ENCODE data around the gene FRZB. TPM values are rescaled to one million over a fixed set of nuclear protein-coding genes. Genes with fewer than 3 reads are reported as not detected.

FRZB gene
- total and polyA plus RNA-seq, 11 donors: 0.31 to 5.5 (median 1.8) TPM

- no peak for DNase-seq
- H3K4me1 ChIP-seq: no peaks in the 10 kb centered on the region
- no peak overlapping the region for H3K27ac ChIP-seq
- H3K4me3 ChIP-seq: no peak overlapping the region
- TF ChIP-seq POLR2A (IDR thresholded peaks at IDR 0.05) (no peak), CTCF (IDR thresholded peaks at IDR 0.05) (no peak)
- intact Hi-C loops (cut with DNase I): loop anchor here in 1 of 10 donors (10.0 kb wide), 1 partner anchor 117 kb away; no protein-coding TSS in a partner anchor
- peaks cover 0 to 13% (median 0%) of the 10 kb centered on the region in 9 donors for H3K36me3 ChIP-seq
- H3K27me3 ChIP-seq: no peaks in the 10 kb centered on the region
- 89 to 95% (median 93%) methylated on average over 6 of the region's 6 CpGs for WGBS, 4 donors
- no peaks in the 10 kb centered on the region for H3K9me3 ChIP-seq
- ATAC-seq: peak in 1 of 4 donors; percentile 56
These were observed 35.3 kb upstream of the FRZB start for GRCh38 chr2:182901748-182902147.

- Histone ChIP-seq H3K4me3 (no peak overlapping the region), H3K9me3 (peaks cover 0 to under 1% (median 0%) of the 10 kb centered on the region in 12 donors), H3K27me3 (no peaks in the 10 kb centered on the region), H3K27ac (no peak overlapping the region), H3K36me3 (no peaks in the 10 kb centered on the region), H3K4me1 (no peaks in the 10 kb centered on the region)
- intact Hi-C loops (cut with DNase I): no loop called here
- no peak for TF ChIP-seq CTCF (IDR thresholded peaks at IDR 0.05)
- no peak for ATAC-seq
- WGBS, 4 donors: 84 to 92% (median 89%) methylated on average over 1 of the region's 1 CpG
- DNase-seq: no peak
These were observed 32.3 kb upstream of the FRZB start for GRCh38 chr2:182898718-182899117.

GRCh38 chr2:182897137-182897536 is 30.7 kb upstream of the FRZB start:
- intact Hi-C loops (cut with DNase I): no loop called here
- Histone ChIP-seq H3K27ac (no peak overlapping the region), H3K4me1 (no peaks in the 10 kb centered on the region), H3K36me3 (no peaks in the 10 kb centered on the region), H3K4me3 (no peak overlapping the region), H3K9me3 (peaks cover 0 to 2% (median 0%) of the 10 kb centered on the region in 12 donors), H3K27me3 (no peaks in the 10 kb centered on the region)
- TF ChIP-seq CTCF (IDR thresholded peaks at IDR 0.05) (no peak), POLR2A (IDR thresholded peaks at IDR 0.05) (no peak)
- ATAC-seq (no peak), DNase-seq (no peak)
- 89 to 98% (median 94%) methylated on average over 1 of the region's 1 CpG for WGBS, 4 donors

- 88 to 91% (median 90%) methylated on average over 6 of the region's 6 CpGs for WGBS, 4 donors
These were observed 29.4 kb upstream of the FRZB start for GRCh38 chr2:182895798-182896197.

More at GRCh38 chr2:182895798-182896197, 29.4 kb upstream of the FRZB start:
- TF ChIP-seq POLR2A (IDR thresholded peaks at IDR 0.05) (no peak), CTCF (IDR thresholded peaks at IDR 0.05) (no peak)
- no peaks in the 10 kb centered on the region for H3K36me3 ChIP-seq
- no peaks in the 10 kb centered on the region for H3K27me3 ChIP-seq
- intact Hi-C loops (cut with DNase I): no loop called here
- no peak overlapping the region for H3K27ac ChIP-seq
- ATAC-seq: no peak
- H3K9me3 ChIP-seq: peaks cover 0 to 2% (median 0%) of the 10 kb centered on the region in 12 donors
- H3K4me3 ChIP-seq: no peak overlapping the region
- no peaks in the 10 kb centered on the region for H3K4me1 ChIP-seq
- no peak for DNase-seq

Measured in heart left ventricle (tissue), 16 donors.